ENCODE measurements around the gene UBE2E2. TPM values are rescaled to one million over a fixed set of nuclear protein-coding genes. Genes with fewer than 3 reads are reported as not detected.

Gene UBE2E2
- total RNA-seq, 1 experiment from 2014 or later: 14.7 TPM

DNA sequence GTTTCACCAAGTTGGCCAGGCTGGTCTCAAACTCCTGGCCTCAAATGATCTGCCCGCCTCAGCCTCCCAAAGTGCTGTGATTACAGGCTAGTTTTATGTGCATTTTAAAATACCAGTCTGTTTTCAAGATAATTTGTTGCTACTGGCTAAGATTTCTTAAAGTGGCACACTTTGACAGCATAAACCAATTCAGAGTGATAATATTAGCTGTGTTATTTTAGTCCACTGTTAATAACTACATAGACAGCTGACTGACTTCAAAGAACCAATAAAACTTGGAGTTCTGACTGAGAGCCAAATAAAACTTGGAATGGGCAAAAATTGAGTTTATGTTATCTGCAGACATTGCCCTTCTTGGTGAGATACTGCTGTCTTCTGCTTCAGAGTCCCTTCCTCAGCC, 291.8 kb downstream of the UBE2E2 start:
- Histone ChIP-seq H3K4me2 (ENCODE audit: low read depth, low read length, poor library complexity, severe bottlenecking) (no peak overlapping the region), H3K27ac (ENCODE audit: low read length) (no peak overlapping the region), H3K9ac (ENCODE audit: low read length) (no peak overlapping the region), H3K4me3 (ENCODE audit: low read length) (no peak overlapping the region), H3K27me3 (ENCODE audit: low read length) (no peaks in the 10 kb centered on the region), H3K79me2 (ENCODE audit: low read length) (no peaks in the 10 kb centered on the region), H2AFZ (ENCODE audit: low read length) (no peak overlapping the region), H3K9me3 (ENCODE audit: low read length) (no peaks in the 10 kb centered on the region), H4K20me1 (ENCODE audit: insufficient read depth, low read depth, low read length) (no peaks in the 10 kb centered on the region), H3K36me3 (ENCODE audit: insufficient read depth, low read length) (no peaks in the 10 kb centered on the region), H3K9me2 (replicated peaks; ENCODE audit: insufficient read depth, low read length) (no peaks in the 10 kb centered on the region), H3K4me1 (ENCODE audit: low read length) (no peaks in the 10 kb centered on the region)
- no peak for DNase-seq

DNA sequence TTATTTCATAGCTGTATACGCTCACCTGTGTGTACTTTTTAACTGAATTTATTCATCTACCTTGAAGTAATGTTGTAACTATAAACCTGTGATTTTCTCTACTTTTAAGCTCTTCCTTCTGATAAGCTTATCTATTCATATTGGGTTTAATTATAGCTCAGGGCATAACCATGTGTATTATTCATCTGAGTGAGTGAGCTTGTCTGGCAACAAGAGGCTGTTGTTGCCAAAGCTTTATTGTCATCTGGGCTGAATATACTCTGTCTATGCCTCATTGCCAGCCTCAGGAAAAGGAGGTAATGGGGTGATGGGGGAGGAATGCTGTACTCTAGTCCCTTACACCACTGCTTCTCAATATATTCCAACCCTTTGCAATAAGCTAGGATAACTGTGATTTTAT, 292.4 kb downstream of the UBE2E2 start:
- no peaks in the 10 kb centered on the region for H3K9me3 ChIP-seq (ENCODE audit: low read length)
- no peaks in the 10 kb centered on the region for H3K27me3 ChIP-seq (ENCODE audit: low read length)
- H3K36me3 ChIP-seq (ENCODE audit: insufficient read depth, low read length): no peaks in the 10 kb centered on the region
- no peak overlapping the region for H3K27ac ChIP-seq (ENCODE audit: low read length)
- no peak overlapping the region for H3K9ac ChIP-seq (ENCODE audit: low read length)
- no peaks in the 10 kb centered on the region for H4K20me1 ChIP-seq (ENCODE audit: insufficient read depth, low read depth, low read length)
- H3K9me2 ChIP-seq (replicated peaks; ENCODE audit: insufficient read depth, low read length): no peaks in the 10 kb centered on the region
- H3K79me2 ChIP-seq (ENCODE audit: low read length): no peaks in the 10 kb centered on the region
- no peak overlapping the region for H2AFZ ChIP-seq (ENCODE audit: low read length)
- H3K4me2 ChIP-seq (ENCODE audit: low read depth, low read length, poor library complexity, severe bottlenecking): no peak overlapping the region
- no peaks in the 10 kb centered on the region for H3K4me1 ChIP-seq (ENCODE audit: low read length)
- no peak for DNase-seq
- no peak overlapping the region for H3K4me3 ChIP-seq (ENCODE audit: low read length)

DNA sequence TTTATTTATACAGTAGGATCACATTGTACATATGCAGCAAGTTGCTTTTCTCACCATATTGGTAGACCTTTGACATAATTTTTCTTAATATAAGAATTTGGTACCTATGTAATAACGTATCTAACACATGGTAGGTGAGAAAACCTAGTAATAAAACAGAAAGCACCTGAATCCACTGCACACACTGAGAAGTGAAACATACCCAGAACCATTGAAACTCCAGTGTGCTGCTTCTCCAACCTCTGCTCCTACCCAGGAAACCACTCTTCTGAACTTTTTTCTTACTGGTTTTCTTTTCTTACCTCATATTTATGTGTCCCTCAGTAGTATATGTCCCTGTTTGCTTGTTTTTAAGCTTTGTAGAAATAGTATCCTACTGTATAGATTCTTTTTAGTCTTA, 293.0 kb downstream of the UBE2E2 start:
- Histone ChIP-seq H2AFZ (ENCODE audit: low read length) (no peak overlapping the region), H3K27me3 (ENCODE audit: low read length) (no peaks in the 10 kb centered on the region), H3K4me2 (ENCODE audit: low read depth, low read length, poor library complexity, severe bottlenecking) (no peak overlapping the region), H4K20me1 (ENCODE audit: insufficient read depth, low read depth, low read length) (no peaks in the 10 kb centered on the region), H3K27ac (ENCODE audit: low read length) (no peak overlapping the region), H3K9ac (ENCODE audit: low read length) (no peak overlapping the region), H3K9me3 (ENCODE audit: low read length) (no peaks in the 10 kb centered on the region), H3K36me3 (ENCODE audit: insufficient read depth, low read length) (no peaks in the 10 kb centered on the region), H3K79me2 (ENCODE audit: low read length) (no peaks in the 10 kb centered on the region), H3K4me1 (ENCODE audit: low read length) (no peaks in the 10 kb centered on the region), H3K4me3 (ENCODE audit: low read length) (no peak overlapping the region), H3K9me2 (replicated peaks; ENCODE audit: insufficient read depth, low read length) (no peaks in the 10 kb centered on the region)
- no peak for DNase-seq

DNA sequence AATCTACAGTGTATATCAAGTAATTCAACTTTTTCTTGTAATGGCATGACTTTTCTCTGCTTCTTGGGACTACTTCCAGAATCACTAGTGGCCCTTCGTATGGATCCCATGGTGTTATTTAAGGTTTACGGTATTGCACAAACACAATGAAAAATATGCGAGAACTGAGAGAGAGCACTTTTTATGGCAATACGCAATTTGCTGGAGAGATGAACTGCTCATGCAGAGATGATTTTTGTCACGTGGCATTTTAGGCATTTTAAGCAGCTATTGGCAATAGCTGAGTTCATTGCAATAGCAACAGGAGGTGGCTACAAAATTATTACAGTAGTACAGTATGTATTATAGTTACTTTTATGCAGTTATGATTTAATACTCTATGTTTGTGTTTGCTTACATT, 294.0 kb downstream of the UBE2E2 start:
- Histone ChIP-seq H3K9ac (ENCODE audit: low read length) (no peak overlapping the region), H3K9me3 (ENCODE audit: low read length) (no peaks in the 10 kb centered on the region), H4K20me1 (ENCODE audit: insufficient read depth, low read depth, low read length) (no peaks in the 10 kb centered on the region), H3K9me2 (replicated peaks; ENCODE audit: insufficient read depth, low read length) (no peaks in the 10 kb centered on the region), H3K79me2 (ENCODE audit: low read length) (no peaks in the 10 kb centered on the region), H3K4me1 (ENCODE audit: low read length) (no peaks in the 10 kb centered on the region), H2AFZ (ENCODE audit: low read length) (no peak overlapping the region), H3K36me3 (ENCODE audit: insufficient read depth, low read length) (no peaks in the 10 kb centered on the region), H3K4me3 (ENCODE audit: low read length) (no peak overlapping the region), H3K27ac (ENCODE audit: low read length) (no peak overlapping the region), H3K4me2 (ENCODE audit: low read depth, low read length, poor library complexity, severe bottlenecking) (no peak overlapping the region), H3K27me3 (ENCODE audit: low read length) (no peaks in the 10 kb centered on the region)
- DNase-seq: no peak

DNA sequence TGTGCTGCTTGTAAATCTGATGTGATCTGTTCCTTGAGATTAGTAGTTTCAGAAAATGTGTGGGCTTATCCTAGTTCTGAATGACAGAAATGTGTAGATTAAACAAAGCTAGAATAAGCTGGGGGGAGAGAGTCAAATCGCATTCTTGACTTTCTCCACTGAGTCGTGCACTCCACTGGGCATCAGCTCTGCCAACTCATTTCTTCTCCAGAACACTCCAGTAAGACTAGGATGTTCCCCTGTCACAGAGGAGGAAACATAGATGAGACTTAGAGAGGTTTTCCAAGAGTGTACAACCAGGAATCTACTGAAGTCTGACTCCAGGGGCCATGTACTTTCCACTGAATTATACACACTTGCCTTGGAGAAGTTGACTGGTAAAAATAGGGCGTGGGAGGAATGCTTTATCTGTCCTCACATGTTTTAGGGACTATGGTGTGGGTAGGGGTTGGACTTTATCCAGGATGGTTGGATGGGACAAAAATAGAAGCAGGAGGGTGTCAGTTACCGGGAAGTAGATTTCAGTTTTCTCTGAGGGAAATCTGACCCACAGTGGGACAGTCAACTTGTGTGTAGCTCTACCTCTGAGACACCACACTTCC, 298.2 kb downstream of the UBE2E2 start:
- H3K36me3 ChIP-seq (ENCODE audit: insufficient read depth, low read length): no peaks in the 10 kb centered on the region
- H2AFZ ChIP-seq (ENCODE audit: low read length): no peak overlapping the region
- H3K9ac ChIP-seq (ENCODE audit: low read length): no peak overlapping the region
- no peak overlapping the region for H3K4me3 ChIP-seq (ENCODE audit: low read length)
- no peaks in the 10 kb centered on the region for H4K20me1 ChIP-seq (ENCODE audit: insufficient read depth, low read depth, low read length)
- no peaks in the 10 kb centered on the region for H3K9me3 ChIP-seq (ENCODE audit: low read length)
- H3K4me1 ChIP-seq (ENCODE audit: low read length): no peaks in the 10 kb centered on the region
- no peaks in the 10 kb centered on the region for H3K27me3 ChIP-seq (ENCODE audit: low read length)
- no peaks in the 10 kb centered on the region for H3K9me2 ChIP-seq (replicated peaks; ENCODE audit: insufficient read depth, low read length)
- no peak overlapping the region for H3K4me2 ChIP-seq (ENCODE audit: low read depth, low read length, poor library complexity, severe bottlenecking)
- no peak for DNase-seq
- H3K27ac ChIP-seq (ENCODE audit: low read length): no peak overlapping the region
- no peaks in the 10 kb centered on the region for H3K79me2 ChIP-seq (ENCODE audit: low read length)

DNA sequence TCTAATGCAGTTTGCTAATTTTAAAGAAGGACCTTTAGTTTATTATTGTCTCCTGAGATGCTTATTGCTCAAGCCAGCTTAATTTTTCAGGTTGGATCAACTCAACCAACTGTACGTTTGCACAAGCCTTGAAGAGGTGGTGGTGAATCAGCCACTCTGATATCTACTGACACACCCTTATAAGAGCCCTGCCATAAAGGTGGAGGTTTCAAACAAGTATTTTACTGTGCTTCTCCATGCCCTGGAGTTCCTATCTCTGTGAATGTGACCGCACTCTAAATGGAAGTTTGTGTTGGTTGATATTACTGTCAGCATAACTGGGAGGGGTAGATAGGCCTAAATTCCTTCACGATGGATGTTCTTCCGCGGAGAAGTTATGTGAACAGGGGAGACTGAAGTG, 305.3 kb downstream of the UBE2E2 start:
- Histone ChIP-seq H2AFZ (ENCODE audit: low read length) (no peak overlapping the region), H4K20me1 (ENCODE audit: insufficient read depth, low read depth, low read length) (no peaks in the 10 kb centered on the region), H3K79me2 (ENCODE audit: low read length) (no peaks in the 10 kb centered on the region), H3K4me2 (ENCODE audit: low read depth, low read length, poor library complexity, severe bottlenecking) (no peak overlapping the region), H3K27me3 (ENCODE audit: low read length) (no peaks in the 10 kb centered on the region), H3K4me1 (ENCODE audit: low read length) (no peaks in the 10 kb centered on the region), H3K27ac (ENCODE audit: low read length) (no peak overlapping the region), H3K4me3 (ENCODE audit: low read length) (no peak overlapping the region), H3K9me2 (replicated peaks; ENCODE audit: insufficient read depth, low read length) (no peaks in the 10 kb centered on the region), H3K36me3 (ENCODE audit: insufficient read depth, low read length) (no peaks in the 10 kb centered on the region), H3K9me3 (ENCODE audit: low read length) (no peaks in the 10 kb centered on the region), H3K9ac (ENCODE audit: low read length) (no peak overlapping the region)
- no peak for DNase-seq

DNA sequence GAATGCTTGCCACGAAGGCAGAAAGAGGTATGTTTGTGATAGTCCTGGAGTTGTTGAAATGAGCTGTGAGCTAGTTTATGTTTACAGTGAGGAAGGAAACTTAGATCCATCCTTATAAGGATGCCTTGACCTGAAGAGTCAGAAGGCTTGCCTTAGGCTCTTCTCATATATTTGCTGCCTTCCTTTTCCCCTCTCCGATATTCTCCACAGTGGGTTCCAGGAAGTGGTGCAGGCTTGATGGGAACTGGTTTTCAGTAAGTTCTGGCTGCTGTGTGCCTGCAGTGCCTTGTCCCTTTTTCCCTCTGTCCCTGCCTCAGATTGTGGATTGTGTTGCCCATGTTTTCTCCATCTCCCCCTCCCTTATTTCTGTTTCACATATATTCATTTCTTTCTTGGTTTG, 315.3 kb downstream of the UBE2E2 start:
- Histone ChIP-seq H3K4me3 (ENCODE audit: low read length) (no peak overlapping the region), H4K20me1 (ENCODE audit: insufficient read depth, low read depth, low read length) (no peaks in the 10 kb centered on the region), H3K27ac (ENCODE audit: low read length) (no peak overlapping the region), H3K9me3 (ENCODE audit: low read length) (no peaks in the 10 kb centered on the region), H3K79me2 (ENCODE audit: low read length) (no peaks in the 10 kb centered on the region), H3K9me2 (replicated peaks; ENCODE audit: insufficient read depth, low read length) (no peaks in the 10 kb centered on the region), H3K27me3 (ENCODE audit: low read length) (no peaks in the 10 kb centered on the region), H3K4me2 (ENCODE audit: low read depth, low read length, poor library complexity, severe bottlenecking) (no peak overlapping the region), H3K36me3 (ENCODE audit: insufficient read depth, low read length) (no peaks in the 10 kb centered on the region), H3K9ac (ENCODE audit: low read length) (no peak overlapping the region), H3K4me1 (ENCODE audit: low read length) (no peaks in the 10 kb centered on the region), H2AFZ (ENCODE audit: low read length) (no peak overlapping the region)
- DNase-seq: no peak

DNA sequence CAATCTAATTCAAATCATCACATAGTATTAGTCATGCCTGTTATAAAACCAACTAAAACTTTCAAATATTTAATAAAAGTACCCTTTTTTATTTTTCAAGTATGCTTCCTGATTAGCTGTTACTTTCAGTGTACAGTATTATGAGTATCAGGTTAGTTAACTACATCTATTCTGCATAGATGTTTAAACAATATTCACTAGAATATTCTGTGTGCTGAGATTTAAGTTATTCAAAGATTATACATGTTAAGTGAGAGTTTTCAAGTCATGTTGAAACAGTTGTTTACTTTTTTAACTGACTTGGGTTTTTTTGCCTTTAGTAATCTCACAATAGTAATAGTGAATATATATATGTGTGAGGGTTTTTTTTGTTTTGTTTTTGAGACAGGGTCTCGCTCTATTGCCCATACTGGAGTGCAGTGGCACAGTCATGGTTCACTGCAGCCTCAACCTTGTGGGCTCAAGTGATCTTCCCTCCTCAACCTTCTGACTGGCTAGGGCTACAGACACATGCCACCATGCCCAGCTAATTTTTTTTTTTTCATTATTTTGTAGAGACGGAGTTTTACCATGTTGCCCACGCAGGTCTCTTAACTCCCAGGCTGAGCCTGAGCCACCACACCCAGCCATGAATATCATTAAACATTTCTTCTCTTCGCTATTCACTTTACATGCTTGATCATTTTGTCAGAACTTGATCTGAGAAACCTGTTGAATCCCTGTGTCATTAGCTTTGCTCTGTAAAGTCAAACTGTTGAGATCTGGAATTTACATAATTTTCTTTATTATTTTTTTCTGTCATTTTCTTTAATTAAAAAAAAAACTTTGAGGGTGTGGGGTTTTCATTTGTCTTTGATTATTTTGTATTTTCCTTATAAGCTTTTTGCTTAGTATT, 316.4 kb downstream of the UBE2E2 start:
- Histone ChIP-seq H3K27me3 (ENCODE audit: low read length) (no peaks in the 10 kb centered on the region), H3K27ac (ENCODE audit: low read length) (no peak overlapping the region), H4K20me1 (ENCODE audit: insufficient read depth, low read depth, low read length) (no peaks in the 10 kb centered on the region), H3K79me2 (ENCODE audit: low read length) (no peaks in the 10 kb centered on the region), H2AFZ (ENCODE audit: low read length) (no peak overlapping the region), H3K9me3 (ENCODE audit: low read length) (no peaks in the 10 kb centered on the region), H3K9me2 (replicated peaks; ENCODE audit: insufficient read depth, low read length) (no peaks in the 10 kb centered on the region), H3K4me3 (ENCODE audit: low read length) (no peak overlapping the region), H3K36me3 (ENCODE audit: insufficient read depth, low read length) (no peaks in the 10 kb centered on the region), H3K4me1 (ENCODE audit: low read length) (no peaks in the 10 kb centered on the region), H3K9ac (ENCODE audit: low read length) (no peak overlapping the region), H3K4me2 (ENCODE audit: low read depth, low read length, poor library complexity, severe bottlenecking) (no peak overlapping the region)
- no peak for DNase-seq
